MV-4-11 (cell line): Measurements from ENCODE around the gene OR2T29.
"Not testable (repeated sequence)": the region's sequence is repeated elsewhere in the genome, so short reads cannot be mapped to it uniquely, and the experiment has no call there.

Experiments used
- DNase-seq: peaks from one replicate; lab custom pipeline; 2025; lab: John Stamatoyannopoulos, UW

The OR2T29 gene

DNA sequence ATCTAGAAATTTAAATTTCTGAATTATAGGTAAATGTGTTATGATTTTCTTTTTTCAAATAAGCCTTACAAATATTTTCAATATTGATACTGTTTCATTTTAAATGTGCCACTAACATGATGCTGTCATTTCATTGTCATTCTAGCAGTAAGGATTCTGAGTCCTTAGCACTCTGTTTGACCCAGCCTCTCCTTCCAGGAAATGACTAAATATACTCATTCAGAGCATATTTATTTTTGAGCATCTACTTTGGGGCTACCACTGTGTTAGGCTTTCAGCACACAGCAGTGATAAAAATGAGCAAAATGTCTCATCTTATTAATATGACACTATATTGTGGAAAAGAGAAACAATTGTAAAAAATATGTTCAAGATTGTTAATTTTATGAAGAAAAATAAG is 52.4 kb downstream of the OR2T29 start:
- DNase-seq = not testable (repeated sequence)

GRCh38 chr1:248507773-248508172 is 54.8 kb downstream of the OR2T29 start, which contains the start of gene OR2G6:
Gene OR2G6, plus strand, starts transcription at chr1:248508073. Its CDS starts 13,574 bp downstream, at chr1:248521647.
- DNase-seq = not testable (repeated sequence)
